GM12875 (cell line): ENCODE data around the gene MEGF11.

Experiments used
- H3K4me3 ChIP-seq: one replicate; pipeline ENCODE4 v1.5.1; 2011; ENCODE audit warnings: low read depth, low read length, control low read depth
- CTCF ChIP-seq: IDR thresholded peaks from 2 replicates; pipeline ENCODE4 v1.5.1; 2011; ENCODE audit warnings: low read depth, mild to moderate bottlenecking, control low read depth, inconsistent platforms, low read length, moderate library complexity, borderline replicate concordance; ENCODE audit not compliant: insufficient read depth

MEGF11 gene

DNA sequence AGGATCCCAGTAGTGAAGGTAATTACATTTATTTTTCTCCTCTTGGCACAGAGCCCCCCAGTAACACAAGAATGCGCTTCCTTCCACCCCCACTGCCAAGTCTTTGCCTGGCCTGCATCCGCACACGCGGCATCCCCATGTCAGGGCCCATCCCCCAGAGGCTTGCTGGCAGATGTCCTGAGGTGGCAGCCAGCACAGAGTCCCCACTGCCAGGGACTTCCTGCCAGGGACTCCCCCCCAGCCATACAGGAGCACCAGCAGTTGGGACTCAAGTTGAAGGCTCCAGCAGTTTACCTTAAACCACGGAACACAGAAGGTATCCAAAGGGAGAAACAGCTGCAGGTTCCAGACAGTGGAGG is 41.0 kb downstream of the MEGF11 start:
- no peak for TF ChIP-seq CTCF
- H3K4me3 ChIP-seq: no peak overlapping the region

- TF ChIP-seq CTCF: no peak
- no peak overlapping the region for H3K4me3 ChIP-seq
These were observed 41.6 kb downstream of the MEGF11 start for GRCh38 chr15:66211670-66212562.

DNA sequence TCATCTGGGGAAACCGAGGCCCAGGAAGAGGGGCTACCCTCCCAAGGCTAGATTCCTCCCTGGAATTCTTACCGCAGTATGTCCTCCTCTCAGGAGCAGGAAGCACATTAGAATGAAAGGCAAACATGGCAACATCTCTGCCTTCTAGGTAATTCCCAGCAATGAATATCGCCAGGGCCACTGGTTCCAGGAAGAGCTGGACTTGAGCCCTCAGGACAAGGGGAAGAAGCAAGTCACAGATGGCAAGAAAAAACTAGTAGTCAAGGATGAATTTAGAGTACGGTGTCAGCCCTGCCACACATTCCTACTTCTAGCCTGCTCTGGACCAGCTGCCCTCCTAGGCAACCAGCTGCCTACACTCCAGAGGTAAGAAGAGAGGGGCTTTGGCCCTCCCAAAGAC is 42.9 kb downstream of the MEGF11 start:
- no peak for TF ChIP-seq CTCF

GRCh38 chr15:66198757-66199156 is 54.8 kb downstream of the MEGF11 start:
- no peak overlapping the region for H3K4me3 ChIP-seq
- TF ChIP-seq CTCF: no peak

More for the DNA sequence above, 42.9 kb downstream of the MEGF11 start:
- no peak overlapping the region for H3K4me3 ChIP-seq

- no peak overlapping the region for H3K4me3 ChIP-seq
- no peak for TF ChIP-seq CTCF
These were observed 56.9 kb downstream of the MEGF11 start for GRCh38 chr15:66196602-66197001.

DNA sequence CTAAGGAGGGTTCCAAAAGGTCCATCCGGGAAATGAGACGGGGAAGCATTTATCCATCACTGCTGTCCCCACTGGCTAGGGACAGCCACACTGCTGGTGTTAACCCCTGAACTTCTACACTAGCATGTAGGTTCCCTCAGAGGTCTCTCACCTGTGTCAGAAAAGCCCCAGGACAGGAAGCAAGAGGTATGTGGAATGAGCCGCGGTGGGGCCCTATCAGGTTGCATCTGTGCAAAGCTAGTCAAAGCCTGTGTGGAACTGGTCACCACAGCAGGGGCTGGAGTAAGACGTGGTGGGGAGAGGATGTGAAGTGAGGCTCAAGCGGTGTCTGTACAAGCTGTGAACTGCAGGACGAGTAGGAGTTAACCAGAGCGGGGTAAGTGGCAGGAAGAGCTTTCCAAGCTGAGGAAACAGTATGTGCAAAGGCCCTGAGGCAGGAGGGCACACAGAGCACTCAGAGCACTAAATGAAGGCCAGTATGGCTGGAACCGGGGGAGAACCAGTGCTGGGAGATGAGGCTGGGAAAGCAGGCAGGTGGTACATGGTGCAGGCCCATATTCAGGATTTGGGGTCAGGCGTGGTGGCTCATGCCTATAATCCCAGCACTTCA is 57.8 kb downstream of the MEGF11 start:
- no peak for TF ChIP-seq CTCF
- no peak overlapping the region for H3K4me3 ChIP-seq

GRCh38 chr15:66193066-66193465 is 60.5 kb downstream of the MEGF11 start:
- TF ChIP-seq CTCF: no peak
- no peak overlapping the region for H3K4me3 ChIP-seq
